ENCODE data around the gene TLE6.

Gene TLE6

GRCh38 chr19:2969104-2969504 is 8.3 kb upstream of the TLE6 start:
- peak; percentile 87 for DNase-seq
- no peaks in the 10 kb centered on the region for H3K9me3 ChIP-seq
- H3K4me1 ChIP-seq = peaks cover 8% of the 10 kb centered on the region
- H3K27me3 ChIP-seq = no peaks in the 10 kb centered on the region
- TF ChIP-seq CTCF (IDR thresholded peaks at IDR 0.05; ENCODE audit: low read depth, low read length) = no peak; the same call in 1 of the 2 replicates
- no peak overlapping the region for H3K4me3 ChIP-seq (ENCODE audit: low read depth, low read length)
- no peaks in the 10 kb centered on the region for H3K36me3 ChIP-seq

DNA sequence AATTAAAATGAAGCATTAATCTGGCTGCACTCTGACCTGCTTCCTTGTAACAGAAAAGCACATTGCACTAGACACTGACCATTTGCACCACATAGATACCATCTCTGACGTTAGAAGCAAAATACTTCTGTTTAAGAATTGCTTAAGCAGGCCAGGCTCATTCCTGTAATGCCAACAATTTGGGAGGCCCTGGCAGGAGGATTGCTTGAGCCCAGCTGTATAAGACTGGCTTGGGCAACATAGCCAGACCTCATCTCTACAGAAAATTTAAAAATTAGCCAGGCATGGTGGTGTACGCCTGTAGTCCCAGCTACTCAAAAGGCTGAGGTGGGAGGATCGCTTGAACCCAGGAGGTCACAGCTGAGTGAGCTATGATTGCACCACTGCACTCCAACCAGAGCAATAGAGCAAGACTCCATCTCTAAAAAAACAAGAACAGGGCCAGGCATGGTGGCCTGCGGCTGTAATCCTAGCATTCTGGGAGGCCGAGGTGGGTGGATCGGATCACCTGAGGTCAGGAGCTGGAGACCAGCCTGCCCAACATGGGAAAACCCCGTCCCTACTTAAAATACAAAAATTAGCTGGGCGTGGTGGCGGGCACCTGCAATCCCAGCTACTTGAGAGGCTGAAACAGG is 7.0 kb upstream of the TLE6 start:
- Histone ChIP-seq H3K9me3 (no peaks in the 10 kb centered on the region), H3K4me1 (peaks cover 8% of the 10 kb centered on the region), H3K4me3 (ENCODE audit: low read depth, low read length) (no peak overlapping the region), H3K36me3 (no peaks in the 10 kb centered on the region), H3K27me3 (no peaks in the 10 kb centered on the region)
- TF ChIP-seq CTCF (IDR thresholded peaks at IDR 0.05; ENCODE audit: low read depth, low read length) = no peak
- no peak for DNase-seq

- no peak overlapping the region for H3K4me3 ChIP-seq (ENCODE audit: low read depth, low read length)
- H3K9me3 ChIP-seq = no peaks in the 10 kb centered on the region
- no peaks in the 10 kb centered on the region for H3K27me3 ChIP-seq
- peaks cover 9% of the 10 kb centered on the region for H3K4me1 ChIP-seq
- H3K36me3 ChIP-seq = no peaks in the 10 kb centered on the region
- no peak for DNase-seq
- no peak for TF ChIP-seq CTCF (IDR thresholded peaks at IDR 0.05; ENCODE audit: low read depth, low read length)
Measured at GRCh38 chr19:2973229-2973628, 4.1 kb upstream of the TLE6 start.

DNA sequence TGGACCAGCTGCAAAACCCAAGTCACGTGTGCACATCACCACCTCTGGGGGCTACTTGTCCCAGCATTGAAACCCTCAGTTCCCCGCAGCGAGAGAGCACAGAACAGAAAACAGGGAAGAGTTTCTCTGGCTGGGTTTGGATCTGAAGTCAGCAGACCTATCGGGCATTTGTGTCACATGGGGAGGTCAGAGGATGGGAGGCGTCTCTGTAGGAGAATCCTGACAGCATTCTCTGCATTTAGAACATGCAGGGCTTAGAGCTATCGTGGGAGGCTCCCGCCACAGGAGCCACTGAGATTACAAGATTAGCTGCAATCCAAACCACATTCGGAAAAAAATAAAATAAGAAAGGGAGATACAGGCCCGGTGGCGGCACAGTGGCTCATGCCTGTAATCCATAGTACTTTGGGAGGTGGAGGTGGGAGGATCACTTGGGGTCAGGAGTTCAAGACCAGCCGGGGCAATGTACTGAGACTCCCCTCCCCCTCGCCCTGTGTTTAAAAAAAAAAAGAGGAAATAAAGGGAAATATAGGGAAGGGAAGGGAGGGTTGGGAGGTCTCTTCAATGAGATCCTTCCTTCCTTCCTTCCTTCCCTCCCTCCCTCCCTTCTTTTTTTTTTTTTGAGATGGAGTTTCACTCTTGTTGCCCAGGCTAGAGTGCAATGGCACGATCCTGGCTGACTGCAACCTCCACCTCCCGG is 2.9 kb upstream of the TLE6 start:
- H3K27me3 ChIP-seq = no peaks in the 10 kb centered on the region
- DNase-seq = no peak
- TF ChIP-seq CTCF (IDR thresholded peaks at IDR 0.05; ENCODE audit: low read depth, low read length) = no peak

GRCh38 chr19:2976609-2977000 is 759 bp upstream of the TLE6 start:
- H3K36me3 ChIP-seq = no peaks in the 10 kb centered on the region
- peaks cover 5% of the 10 kb centered on the region for H3K4me1 ChIP-seq
- no peak for TF ChIP-seq CTCF (IDR thresholded peaks at IDR 0.05; ENCODE audit: low read depth, low read length)
- DNase-seq = peak; percentile 73
- H3K27me3 ChIP-seq = no peaks in the 10 kb centered on the region
- H3K4me3 ChIP-seq (ENCODE audit: low read depth, low read length) = peak overlapping the region; percentile 69
- no peaks in the 10 kb centered on the region for H3K9me3 ChIP-seq

More for the DNA sequence above, 2.9 kb upstream of the TLE6 start:
- Histone ChIP-seq H3K9me3 (no peaks in the 10 kb centered on the region), H3K36me3 (no peaks in the 10 kb centered on the region), H3K4me1 (peaks cover 5% of the 10 kb centered on the region), H3K4me3 (ENCODE audit: low read depth, low read length) (no peak overlapping the region)

DNA sequence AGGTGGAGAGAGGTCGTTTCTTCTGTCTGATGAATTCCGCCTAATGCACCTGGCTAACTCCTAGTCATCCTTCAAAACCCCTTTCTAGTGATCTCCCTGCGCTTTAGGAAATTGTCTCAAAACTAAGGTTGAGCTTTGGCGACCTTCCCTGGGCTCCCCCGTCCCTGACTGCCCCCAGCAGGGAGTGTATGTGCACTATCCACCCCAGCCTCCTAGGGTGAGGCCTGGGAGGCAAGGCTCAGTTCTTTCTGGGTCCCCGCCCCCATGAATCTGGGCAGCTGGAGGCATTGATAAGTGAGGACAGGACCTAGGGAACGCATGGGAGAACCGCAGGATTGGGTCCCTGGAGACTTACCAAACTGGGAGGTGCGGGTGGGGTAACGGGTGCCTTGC is 378 bp downstream of the TLE6 start:
- Histone ChIP-seq H3K4me1 (peaks cover 8% of the 10 kb centered on the region), H3K9me3 (no peaks in the 10 kb centered on the region), H3K36me3 (no peaks in the 10 kb centered on the region), H3K4me3 (ENCODE audit: low read depth, low read length) (peak overlapping the region; percentile 40), H3K27me3 (no peaks in the 10 kb centered on the region)
- peak; percentile 55 for DNase-seq
- no peak; the same call in 1 of the 2 replicates for TF ChIP-seq CTCF (IDR thresholded peaks at IDR 0.05; ENCODE audit: low read depth, low read length)

Measured in BE2C (cell line).